ENCODE results near the gene VPS37D. TPM values are rescaled to one million over a fixed set of nuclear protein-coding genes. Genes with fewer than 3 reads are reported as not detected.
"Not testable (repeated sequence)": the region's sequence is repeated elsewhere in the genome, so short reads cannot be mapped to it uniquely, and the experiment has no call there.

The VPS37D gene, protein sequence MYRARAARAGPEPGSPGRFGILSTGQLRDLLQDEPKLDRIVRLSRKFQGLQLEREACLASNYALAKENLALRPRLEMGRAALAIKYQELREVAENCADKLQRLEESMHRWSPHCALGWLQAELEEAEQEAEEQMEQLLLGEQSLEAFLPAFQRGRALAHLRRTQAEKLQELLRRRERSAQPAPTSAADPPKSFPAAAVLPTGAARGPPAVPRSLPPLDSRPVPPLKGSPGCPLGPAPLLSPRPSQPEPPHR
- 1 to 10 TPM; 2.4 to 6.9 (median 4.1) TPM for total RNA-seq

GRCh38 chr7:73667344-73668102, at the start of gene VPS37D:
VPS37D (plus strand) TSS chr7:73667831; CDS start chr7:73667959, 128 bp downstream.
- H3K4me3 ChIP-seq (ENCODE audit: low read depth, poor library complexity, severe bottlenecking): peak within 1 kb of the TSS; percentile 41
- TF ChIP-seq POLR2A (IDR thresholded peaks at IDR 0.05) (no peak), CTCF (IDR thresholded peaks at IDR 0.05) (no peak)
- intact Hi-C loops (cut with DNase I; ENCODE audit: low total_unique reads): no loop called here
- WGBS, 2 donors: 3 to 4% methylated on average over 37 to 42 of the region's 79 CpGs
- peak; percentile 84 to 97 for DNase-seq (ENCODE audit: low spot score in 2 of 2)

DNA sequence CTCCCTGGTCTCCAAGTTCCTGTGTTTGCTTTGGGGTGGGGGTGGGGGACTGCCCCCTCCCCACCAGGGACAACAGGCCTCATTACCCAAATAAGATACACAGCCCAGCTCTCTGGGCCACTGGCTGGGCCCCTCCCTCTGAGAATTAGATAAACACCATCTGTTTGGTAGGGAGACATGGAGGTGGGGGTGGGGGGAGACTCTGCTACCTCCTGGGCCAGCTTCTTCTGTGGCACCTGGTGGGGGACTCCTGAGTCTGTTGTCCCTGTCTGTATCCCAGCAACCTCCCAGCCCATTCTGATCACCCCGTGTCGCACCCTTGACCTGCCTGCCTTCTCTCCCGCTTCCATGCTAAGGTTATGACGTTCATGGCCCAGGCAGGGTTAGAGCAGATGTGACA, 49.1 kb upstream of the VPS37D start:
- intact Hi-C loops (cut with DNase I; ENCODE audit: low total_unique reads): no loop called here
- TF ChIP-seq POLR2A (IDR thresholded peaks at IDR 0.05) (no peak), CTCF (IDR thresholded peaks at IDR 0.05) (no peak)
- WGBS, 2 donors: 85 to 89% methylated on average over 4 of the region's 4 CpGs

DNA sequence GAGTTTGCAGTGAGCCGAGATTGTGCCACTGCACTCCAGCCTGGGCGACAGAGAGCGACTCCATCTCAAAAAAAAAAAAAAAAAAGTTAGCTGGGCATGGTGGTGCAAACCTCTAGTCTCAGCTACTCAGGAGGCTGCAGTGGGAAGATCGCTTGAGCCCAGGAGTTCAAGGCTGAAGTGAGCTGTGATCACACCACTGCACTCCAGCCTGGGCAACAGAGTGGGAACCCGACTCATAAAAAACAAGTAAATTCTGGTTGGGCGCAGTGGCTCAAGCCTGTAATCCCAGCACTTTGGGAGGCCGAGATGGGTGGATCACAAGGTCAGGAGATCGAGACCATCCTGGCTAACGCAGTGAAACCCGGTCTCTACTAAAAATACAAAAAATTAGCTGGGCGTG, 48.2 kb upstream of the VPS37D start:
- 88 to 89% methylated on average over 11 of the region's 11 CpGs for WGBS, 2 donors
- H3K4me3 ChIP-seq (ENCODE audit: low read depth, poor library complexity, severe bottlenecking); intact Hi-C loops (cut with DNase I; ENCODE audit: low total_unique reads); DNase-seq (ENCODE audit: low spot score in 2 of 2): not testable (repeated sequence)

More for the DNA sequence above, 49.1 kb upstream of the VPS37D start:
- no peak for DNase-seq (ENCODE audit: low spot score in 2 of 2)
- H3K4me3 ChIP-seq (ENCODE audit: low read depth, poor library complexity, severe bottlenecking): no peak overlapping the region

DNA sequence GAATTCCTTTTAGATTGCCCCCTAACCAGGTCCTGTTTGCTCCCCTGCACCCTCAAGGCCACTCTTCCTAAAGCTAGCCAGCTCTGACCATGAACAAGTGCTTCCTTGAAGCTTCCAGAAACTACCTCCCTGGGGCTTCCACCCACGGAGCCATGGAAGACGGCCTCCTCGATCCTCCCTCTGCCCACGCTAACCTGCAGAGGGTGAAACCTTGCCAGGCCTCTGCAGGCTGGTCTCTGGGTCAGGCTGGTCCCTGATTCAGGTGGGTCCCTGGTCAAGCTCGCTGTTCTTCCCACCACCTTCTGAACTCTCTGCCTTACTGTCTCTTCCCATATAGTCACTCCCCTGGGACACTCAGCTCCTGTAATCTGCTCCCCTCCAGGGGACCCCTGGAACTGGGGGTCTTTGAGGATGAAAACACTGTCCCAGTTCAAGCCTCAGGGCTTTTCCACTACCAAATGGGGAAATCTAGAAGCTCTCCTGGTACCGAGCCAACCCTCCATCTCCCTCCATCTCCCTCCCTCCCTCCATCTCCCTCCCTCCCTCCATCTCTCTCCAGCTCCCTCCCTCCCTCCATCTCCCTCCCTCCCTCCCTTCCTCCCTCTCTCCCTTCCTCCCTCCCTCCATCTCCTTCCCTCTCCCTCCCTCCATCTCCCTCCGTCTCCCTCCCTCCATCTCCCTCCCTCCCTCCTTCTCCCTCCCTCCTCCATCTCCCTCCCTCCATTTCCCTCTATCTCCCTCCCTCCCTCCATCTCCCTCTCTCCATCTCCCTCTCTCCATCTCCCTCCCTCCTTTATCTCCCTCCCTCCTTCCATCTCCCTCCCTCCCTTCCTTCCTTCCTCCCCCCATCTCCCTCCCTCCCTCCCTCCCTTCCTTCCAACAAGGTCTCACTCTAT, 46.2 kb upstream of the VPS37D start:
- no peak overlapping the region for H3K4me3 ChIP-seq (ENCODE audit: low read depth, poor library complexity, severe bottlenecking)
- TF ChIP-seq POLR2A (IDR thresholded peaks at IDR 0.05): no peak
- TF ChIP-seq CTCF (IDR thresholded peaks at IDR 0.05): no peak
- DNase-seq (ENCODE audit: low spot score in 2 of 2): no peak
- WGBS, 2 donors: 59 to 65% methylated on average over 6 to 7 of the region's 7 CpGs
- intact Hi-C loops (cut with DNase I; ENCODE audit: low total_unique reads): no loop called here

DNA sequence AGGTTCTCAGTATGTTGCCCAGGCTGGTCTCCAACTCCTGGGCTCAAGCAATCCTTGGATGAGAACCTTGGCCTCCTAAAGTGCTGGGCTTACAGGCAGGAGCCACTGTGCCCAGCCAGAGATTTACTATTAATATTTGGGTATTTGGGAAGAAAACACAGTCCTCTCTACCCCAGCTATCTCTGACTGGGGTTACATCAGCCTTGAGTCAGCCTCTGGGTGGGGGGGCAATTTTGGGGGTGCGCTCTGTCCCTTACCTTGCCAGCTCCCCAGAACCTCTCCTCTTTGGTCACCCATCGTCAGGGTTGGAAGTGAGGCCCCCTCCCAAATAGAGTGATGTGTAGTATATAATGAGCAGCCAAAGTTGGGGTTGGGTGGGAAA, 45.1 kb upstream of the VPS37D start:
- intact Hi-C loops (cut with DNase I; ENCODE audit: low total_unique reads): no loop called here
- TF ChIP-seq POLR2A (IDR thresholded peaks at IDR 0.05) (no peak), CTCF (IDR thresholded peaks at IDR 0.05) (no peak)
- no peak overlapping the region for H3K4me3 ChIP-seq (ENCODE audit: low read depth, poor library complexity, severe bottlenecking)
- WGBS, 2 donors: 23 to 34% methylated on average over 2 of the region's 2 CpGs
- DNase-seq (ENCODE audit: low spot score in 2 of 2): no peak
